Panc1 (cell line): Measurements from ENCODE around the gene GYG2. TPM values are rescaled to one million over a fixed set of nuclear protein-coding genes. Genes with fewer than 3 reads are reported as not detected.

Experiments used
- ATAC-seq: fragments of 200-7000 bp; cut with Tn5 transposase; 2 replicates; pipeline ENCODE4 v1.9.1; 2020; ENCODE audit warnings: mild to moderate bottlenecking, moderate library complexity
- BruUV-seq: library from RNA; stranded (reverse); fragments of 400-500 nt; replicated peaks from 2 replicates; lab custom pipeline; 2021; lab: Mats Ljungman, UMichigan
- CTCF ChIA-PET: fragments of 300-600 bp; sonication (Branson Sonifier 250); formaldehyde crosslinking; loops from one replicate; lab custom pipeline; 2022; ENCODE audit warnings: antibody characterized with exemption; lab: Charles Lee
- POLR2A ChIA-PET: fragments of 300-600 bp; sonication (Branson Sonifier 250); formaldehyde crosslinking; loops from one replicate; lab custom pipeline; 2022; ENCODE audit warnings: antibody characterized with exemption; lab: Charles Lee
- DNase-seq: peaks from one replicate; pipeline ENCODE4 v3.0.0-alpha.2; 2010; ENCODE audit warnings: low read depth, low spot score
- H3K27ac ChIP-seq: 2 replicates; pipeline ENCODE4 v1.5.1; 2011; ENCODE audit warnings: mild to moderate bottlenecking, low read length, inconsistent platforms
- H3K27me3 ChIP-seq: fragments of 200-500 bp; sonication (Bioruptor generic); 2 replicates; pipeline ENCODE4 v1.6.0; 2014; ENCODE audit warnings: low read length, inconsistent platforms; ENCODE audit not compliant: control insufficient read depth, insufficient read depth
- H3K36me3 ChIP-seq: fragments of 200-500 bp; sonication (Bioruptor generic); 2 replicates; pipeline ENCODE4 v1.5.1; 2014; ENCODE audit warnings: inconsistent platforms, mild to moderate bottlenecking, low read length, moderate library complexity; ENCODE audit not compliant: control insufficient read depth, insufficient read depth
- H3K4me1 ChIP-seq: 2 replicates; pipeline ENCODE4 v1.5.1; 2011; ENCODE audit warnings: inconsistent platforms, mild to moderate bottlenecking, low read length, moderate library complexity; ENCODE audit not compliant: control insufficient read depth, insufficient read depth
- H3K4me3 ChIP-seq, 2 experiments: 2 replicates each; pipeline ENCODE4 v1.5.1; 2011 to 2012; ENCODE audit warnings: low read depth in 2 of 2, low read length in 2 of 2, mild to moderate bottlenecking in 2 of 2, inconsistent platforms in 1 of 2, moderate library complexity in 1 of 2
- H3K9me3 ChIP-seq: fragments of 200-500 bp; sonication (Bioruptor generic); 2 replicates; pipeline ENCODE4 v1.5.1; 2014; ENCODE audit warnings: low read depth, mild to moderate bottlenecking, inconsistent platforms, low read length, moderate library complexity; ENCODE audit not compliant: control insufficient read depth, insufficient read depth
- POLR2AphosphoS5 ChIP-seq: IDR thresholded peaks from 2 replicates; pipeline ENCODE4 v1.6.1; 2012; ENCODE audit warnings: mild to moderate bottlenecking, low read depth, low read length, moderate library complexity
- SIN3A ChIP-seq: IDR thresholded peaks from 2 replicates; pipeline ENCODE4 v1.6.1; 2012; ENCODE audit warnings: low read depth, mild to moderate bottlenecking, low read length, moderate library complexity, borderline replicate concordance; ENCODE audit not compliant: insufficient read depth
- TCF7L2 ChIP-seq: IDR thresholded peaks from 2 replicates; pipeline ENCODE4 v1.6.1; 2011; ENCODE audit warnings: mild to moderate bottlenecking, low read depth, low read length, inconsistent platforms
- in situ Hi-C: cut with HindIII; loops from 2 replicates; pipeline ENCODE4 v1.10.0; 2016; ENCODE audit warnings: low sequenced_read_pairs, low pct_unique_long_range_greater_than_20kb
- intact Hi-C: fragments of 100-400 bp; cut with micrococcal nuclease; formaldehyde crosslinking; loops from one replicate; pipeline ENCODE4 v1.10.0; 2022; ENCODE audit not compliant: unreplicated experiment
- total RNA-seq: library from RNA; stranded (reverse); gene quantifications from one replicate; pipeline ENCODE4 v1.2.1, GENCODE V29; 2021; ENCODE audit not compliant: unreplicated experiment
- TF ChIP-seq, protein P1 (sequence below), 2 experiments: IDR thresholded peaks; 2 replicates each; pipeline ENCODE4 v1.6.1; 2011 to 2012; ENCODE audit warnings: low read depth in 2 of 2, control low read depth in 1 of 2, low read length in 1 of 2, mild to moderate bottlenecking in 1 of 2, moderate library complexity in 1 of 2; ENCODE audit not compliant: insufficient read depth in 1 of 2
- TF ChIP-seq, protein P2 (sequence below): fragments of 450-650 bp; IDR thresholded peaks from 2 replicates; pipeline ENCODE4 v1.5.1; 2017; ENCODE audit warnings: mild to moderate bottlenecking

Gene GYG2
- total RNA-seq, 1 experiment from 2014 or later = 0.85 TPM

DNA sequence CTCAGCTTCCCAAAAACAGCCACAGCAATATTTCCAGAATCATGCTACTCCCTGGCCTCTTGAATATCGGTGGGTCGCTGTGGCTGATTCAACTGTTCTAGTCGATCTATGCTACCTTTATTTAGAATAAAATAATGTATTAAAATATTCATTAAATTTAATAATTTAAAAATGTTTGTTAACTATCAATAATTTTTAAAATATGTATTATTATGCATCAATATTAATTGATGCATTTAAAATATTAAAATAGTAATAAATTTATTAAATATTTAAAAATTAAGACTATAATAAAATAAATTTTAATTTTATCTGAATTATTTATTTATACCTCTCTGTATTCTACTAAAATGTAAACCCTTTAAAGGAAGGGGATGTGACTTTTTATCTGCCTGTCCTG is 81.4 kb downstream of the GYG2 start:
- H3K9me3 ChIP-seq = no peaks in the 10 kb centered on the region
- no peak overlapping the region for H3K4me3 ChIP-seq
- POLR2A ChIA-PET = no interaction called here
- no peak for ATAC-seq
- in situ Hi-C loops = no loop called here
- H3K4me1 ChIP-seq = no peaks in the 10 kb centered on the region
- BruUV-seq = no TSS peak
- no peaks in the 10 kb centered on the region for H3K36me3 ChIP-seq
- H3K27me3 ChIP-seq = no peaks in the 10 kb centered on the region
- no peak for DNase-seq
- CTCF ChIA-PET = no interaction called here
- no peak overlapping the region for H3K27ac ChIP-seq
- TF ChIP-seq, protein P1, sequence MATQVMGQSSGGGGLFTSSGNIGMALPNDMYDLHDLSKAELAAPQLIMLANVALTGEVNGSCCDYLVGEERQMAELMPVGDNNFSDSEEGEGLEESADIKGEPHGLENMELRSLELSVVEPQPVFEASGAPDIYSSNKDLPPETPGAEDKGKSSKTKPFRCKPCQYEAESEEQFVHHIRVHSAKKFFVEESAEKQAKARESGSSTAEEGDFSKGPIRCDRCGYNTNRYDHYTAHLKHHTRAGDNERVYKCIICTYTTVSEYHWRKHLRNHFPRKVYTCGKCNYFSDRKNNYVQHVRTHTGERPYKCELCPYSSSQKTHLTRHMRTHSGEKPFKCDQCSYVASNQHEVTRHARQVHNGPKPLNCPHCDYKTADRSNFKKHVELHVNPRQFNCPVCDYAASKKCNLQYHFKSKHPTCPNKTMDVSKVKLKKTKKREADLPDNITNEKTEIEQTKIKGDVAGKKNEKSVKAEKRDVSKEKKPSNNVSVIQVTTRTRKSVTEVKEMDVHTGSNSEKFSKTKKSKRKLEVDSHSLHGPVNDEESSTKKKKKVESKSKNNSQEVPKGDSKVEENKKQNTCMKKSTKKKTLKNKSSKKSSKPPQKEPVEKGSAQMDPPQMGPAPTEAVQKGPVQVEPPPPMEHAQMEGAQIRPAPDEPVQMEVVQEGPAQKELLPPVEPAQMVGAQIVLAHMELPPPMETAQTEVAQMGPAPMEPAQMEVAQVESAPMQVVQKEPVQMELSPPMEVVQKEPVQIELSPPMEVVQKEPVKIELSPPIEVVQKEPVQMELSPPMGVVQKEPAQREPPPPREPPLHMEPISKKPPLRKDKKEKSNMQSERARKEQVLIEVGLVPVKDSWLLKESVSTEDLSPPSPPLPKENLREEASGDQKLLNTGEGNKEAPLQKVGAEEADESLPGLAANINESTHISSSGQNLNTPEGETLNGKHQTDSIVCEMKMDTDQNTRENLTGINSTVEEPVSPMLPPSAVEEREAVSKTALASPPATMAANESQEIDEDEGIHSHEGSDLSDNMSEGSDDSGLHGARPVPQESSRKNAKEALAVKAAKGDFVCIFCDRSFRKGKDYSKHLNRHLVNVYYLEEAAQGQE (IDR thresholded peaks at IDR 0.05; ENCODE audit: insufficient read depth in 1 of 2, low read depth in 2 of 2, low read length in 1 of 2) = no peak
- no peak for TF ChIP-seq POLR2AphosphoS5
- intact Hi-C loops = no loop called here

DNA sequence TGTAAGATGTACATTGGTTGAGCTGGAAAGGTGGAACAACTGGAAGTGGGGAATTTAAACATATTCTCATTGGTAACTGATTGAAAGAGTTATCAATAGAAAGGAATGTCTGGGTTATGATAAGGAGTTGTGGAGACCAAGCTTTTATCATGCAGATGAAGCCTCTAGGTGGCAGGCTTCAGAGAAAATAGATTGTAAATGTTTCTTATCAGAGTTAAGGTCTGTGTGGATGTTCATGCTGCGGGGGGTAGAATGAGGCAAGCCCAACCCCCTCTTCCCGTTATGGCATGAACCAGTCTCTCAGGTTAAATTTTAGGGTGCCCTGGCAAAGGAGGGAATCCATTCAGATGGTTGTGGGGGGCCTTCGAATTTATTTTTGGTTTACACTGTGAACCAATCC is 84.4 kb downstream of the GYG2 start:
- in situ Hi-C loops = no loop called here
- no peak for ATAC-seq

DNA sequence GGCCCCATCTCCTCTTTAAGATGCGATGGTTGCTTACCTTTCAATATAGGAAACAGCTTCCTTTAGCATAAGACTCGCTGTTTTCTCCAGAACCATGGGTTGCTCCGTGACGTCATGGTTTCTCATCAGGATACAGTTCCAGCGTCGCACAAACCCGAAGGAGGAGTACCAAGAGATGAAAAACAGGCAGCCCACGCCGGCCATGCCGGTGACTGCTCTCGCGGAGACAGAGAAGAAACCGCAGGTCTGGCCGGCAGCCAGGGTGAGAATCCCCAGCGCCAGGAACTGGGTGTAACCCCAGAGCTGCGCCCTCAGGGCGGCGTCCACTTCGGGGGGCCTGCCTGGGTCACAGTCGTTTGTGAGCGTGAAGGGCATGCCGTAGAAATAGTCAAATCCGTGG is 89.0 kb downstream of the GYG2 start:
- ChIA-PET POLR2A (no interaction called here), CTCF (no interaction called here)
- no peaks in the 10 kb centered on the region for H3K36me3 ChIP-seq
- in situ Hi-C loops = no loop called here
- ATAC-seq (no peak), DNase-seq (no peak)
- no peak overlapping the region for H3K27ac ChIP-seq
- H3K4me1 ChIP-seq = no peaks in the 10 kb centered on the region
- intact Hi-C loops = no loop called here
- H3K9me3 ChIP-seq = no peaks in the 10 kb centered on the region
- H3K27me3 ChIP-seq = no peaks in the 10 kb centered on the region
- no peak overlapping the region for H3K4me3 ChIP-seq
- TF ChIP-seq, protein P2, sequence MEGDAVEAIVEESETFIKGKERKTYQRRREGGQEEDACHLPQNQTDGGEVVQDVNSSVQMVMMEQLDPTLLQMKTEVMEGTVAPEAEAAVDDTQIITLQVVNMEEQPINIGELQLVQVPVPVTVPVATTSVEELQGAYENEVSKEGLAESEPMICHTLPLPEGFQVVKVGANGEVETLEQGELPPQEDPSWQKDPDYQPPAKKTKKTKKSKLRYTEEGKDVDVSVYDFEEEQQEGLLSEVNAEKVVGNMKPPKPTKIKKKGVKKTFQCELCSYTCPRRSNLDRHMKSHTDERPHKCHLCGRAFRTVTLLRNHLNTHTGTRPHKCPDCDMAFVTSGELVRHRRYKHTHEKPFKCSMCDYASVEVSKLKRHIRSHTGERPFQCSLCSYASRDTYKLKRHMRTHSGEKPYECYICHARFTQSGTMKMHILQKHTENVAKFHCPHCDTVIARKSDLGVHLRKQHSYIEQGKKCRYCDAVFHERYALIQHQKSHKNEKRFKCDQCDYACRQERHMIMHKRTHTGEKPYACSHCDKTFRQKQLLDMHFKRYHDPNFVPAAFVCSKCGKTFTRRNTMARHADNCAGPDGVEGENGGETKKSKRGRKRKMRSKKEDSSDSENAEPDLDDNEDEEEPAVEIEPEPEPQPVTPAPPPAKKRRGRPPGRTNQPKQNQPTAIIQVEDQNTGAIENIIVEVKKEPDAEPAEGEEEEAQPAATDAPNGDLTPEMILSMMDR = no peak
- TF ChIP-seq POLR2AphosphoS5 = no peak
- no peak for TF ChIP-seq SIN3A
- no peak for TF ChIP-seq TCF7L2
- TF ChIP-seq, protein P1 (IDR thresholded peaks at IDR 0.05; ENCODE audit: insufficient read depth in 1 of 2, low read depth in 2 of 2, low read length in 1 of 2) = no peak
- no TSS peak for BruUV-seq

More for the DNA sequence above, 84.4 kb downstream of the GYG2 start:
- Histone ChIP-seq H3K4me1 (no peaks in the 10 kb centered on the region), H3K9me3 (no peaks in the 10 kb centered on the region), H3K27ac (no peak overlapping the region), H3K36me3 (no peaks in the 10 kb centered on the region), H3K4me3 (no peak overlapping the region), H3K27me3 (no peaks in the 10 kb centered on the region)
- TF ChIP-seq TCF7L2 = no peak
- TF ChIP-seq, protein P2 = peak; percentile 46
- no TSS peak for BruUV-seq
- DNase-seq = no peak
- intact Hi-C loops = no loop called here
- ChIA-PET POLR2A (no interaction called here), CTCF (no interaction called here)
